PC-9 (cell line): ENCODE data around the gene SRSF3.

Experiments
- EZH2 ChIP-seq: fragments of 200-600 bp; sonication (generic); IDR thresholded peaks from 2 replicates; pipeline ENCODE4 v1.8.0; 2017; ENCODE audit warnings: antibody characterized with exemption, low read depth
- TF ChIP-seq, protein P1 (sequence below): fragments of 200-600 bp; sonication (generic); conservative IDR thresholded peaks from 2 replicates; pipeline ENCODE4 v1.6.1; 2017; ENCODE audit warnings: mixed run types, antibody characterized with exemption, mild to moderate bottlenecking, moderate library complexity

DNA sequence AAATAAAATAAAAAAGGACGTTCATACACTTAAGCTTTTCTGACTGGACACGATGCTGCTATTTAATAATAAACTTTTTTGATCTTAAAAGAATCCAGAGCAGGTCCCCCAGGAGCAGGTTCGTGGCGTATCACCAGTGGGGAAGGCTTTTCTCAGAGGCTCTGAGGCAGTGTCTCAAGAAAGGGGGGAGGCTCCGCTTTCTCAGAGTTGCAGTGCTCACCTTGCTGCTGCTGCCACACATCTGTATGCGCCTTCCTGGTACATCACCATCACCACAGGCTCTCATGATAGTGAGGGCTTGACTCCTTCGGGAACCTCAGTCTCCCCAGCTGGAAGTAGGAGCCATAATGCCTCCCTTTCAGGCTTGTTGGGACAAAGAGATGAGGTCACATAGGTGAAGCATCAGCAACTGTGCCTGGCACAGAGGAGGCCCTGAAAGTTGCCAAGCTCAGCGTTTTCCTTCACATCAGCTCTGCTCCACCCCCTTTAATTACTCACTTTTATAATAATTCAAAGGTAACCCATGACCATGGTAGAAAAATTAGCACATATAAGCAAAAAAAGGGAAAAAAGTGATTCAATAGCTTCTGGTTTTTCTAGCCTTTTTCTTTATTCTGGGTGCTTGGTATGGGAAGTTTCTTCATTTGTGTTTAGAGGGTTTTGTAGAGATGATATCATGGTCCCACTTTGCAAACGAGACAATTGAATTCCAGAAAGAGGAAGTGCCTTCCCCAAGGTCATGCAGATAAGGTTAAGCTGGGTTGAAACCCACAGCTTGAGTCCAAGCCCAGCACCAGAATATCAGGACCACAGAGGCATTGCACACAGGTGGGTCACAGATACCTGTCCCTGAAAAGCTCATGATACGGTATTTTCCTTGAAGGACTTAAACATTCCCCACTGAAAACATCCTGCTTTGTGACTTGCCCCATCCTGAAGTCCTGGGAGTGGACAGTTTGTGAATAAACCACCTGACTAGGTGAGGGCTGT lies 24.5 kb downstream of the SRSF3 start:
- TF ChIP-seq, protein P1, sequence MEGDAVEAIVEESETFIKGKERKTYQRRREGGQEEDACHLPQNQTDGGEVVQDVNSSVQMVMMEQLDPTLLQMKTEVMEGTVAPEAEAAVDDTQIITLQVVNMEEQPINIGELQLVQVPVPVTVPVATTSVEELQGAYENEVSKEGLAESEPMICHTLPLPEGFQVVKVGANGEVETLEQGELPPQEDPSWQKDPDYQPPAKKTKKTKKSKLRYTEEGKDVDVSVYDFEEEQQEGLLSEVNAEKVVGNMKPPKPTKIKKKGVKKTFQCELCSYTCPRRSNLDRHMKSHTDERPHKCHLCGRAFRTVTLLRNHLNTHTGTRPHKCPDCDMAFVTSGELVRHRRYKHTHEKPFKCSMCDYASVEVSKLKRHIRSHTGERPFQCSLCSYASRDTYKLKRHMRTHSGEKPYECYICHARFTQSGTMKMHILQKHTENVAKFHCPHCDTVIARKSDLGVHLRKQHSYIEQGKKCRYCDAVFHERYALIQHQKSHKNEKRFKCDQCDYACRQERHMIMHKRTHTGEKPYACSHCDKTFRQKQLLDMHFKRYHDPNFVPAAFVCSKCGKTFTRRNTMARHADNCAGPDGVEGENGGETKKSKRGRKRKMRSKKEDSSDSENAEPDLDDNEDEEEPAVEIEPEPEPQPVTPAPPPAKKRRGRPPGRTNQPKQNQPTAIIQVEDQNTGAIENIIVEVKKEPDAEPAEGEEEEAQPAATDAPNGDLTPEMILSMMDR: no peak
- TF ChIP-seq EZH2: no peak
